Prostate gland (tissue), 2 donors: Measurements from ENCODE around the gene SLC7A4.

Experiments
- CTCF ChIP-seq, 4 experiments: fragments of 200-600 bp in 2 of 4; fragments of 450-650 bp in 2 of 4; sonication (generic) in 2 of 4; IDR thresholded peaks; 1 replicate in 3 of 4; 2 replicates in 1 of 4; pipeline ENCODE4 v1.5.1; 2016 to 2019; ENCODE audit warnings: antibody characterized with exemption in 4 of 4, mild to moderate bottlenecking in 2 of 4, moderate library complexity in 2 of 4
- POLR2AphosphoS5 ChIP-seq: sonication (generic); formaldehyde crosslinking; IDR thresholded peaks from one replicate; pipeline ENCODE4 v1.6.1; 2017; ENCODE audit warnings: antibody characterized with exemption

- TF ChIP-seq CTCF (IDR thresholded peaks at IDR 0.05) (no peak), POLR2AphosphoS5 (no peak)
These were observed 36.3 kb downstream of the SLC7A4 start for GRCh38 chr22:20996031-20996410.
